ENCODE results near the gene BBS9. TPM values are rescaled to one million over a fixed set of nuclear protein-coding genes. Genes with fewer than 3 reads are reported as not detected.

BBS9 gene
- polyA plus RNA-seq, 2 donors = 2.6 to 3.7 TPM

DNA sequence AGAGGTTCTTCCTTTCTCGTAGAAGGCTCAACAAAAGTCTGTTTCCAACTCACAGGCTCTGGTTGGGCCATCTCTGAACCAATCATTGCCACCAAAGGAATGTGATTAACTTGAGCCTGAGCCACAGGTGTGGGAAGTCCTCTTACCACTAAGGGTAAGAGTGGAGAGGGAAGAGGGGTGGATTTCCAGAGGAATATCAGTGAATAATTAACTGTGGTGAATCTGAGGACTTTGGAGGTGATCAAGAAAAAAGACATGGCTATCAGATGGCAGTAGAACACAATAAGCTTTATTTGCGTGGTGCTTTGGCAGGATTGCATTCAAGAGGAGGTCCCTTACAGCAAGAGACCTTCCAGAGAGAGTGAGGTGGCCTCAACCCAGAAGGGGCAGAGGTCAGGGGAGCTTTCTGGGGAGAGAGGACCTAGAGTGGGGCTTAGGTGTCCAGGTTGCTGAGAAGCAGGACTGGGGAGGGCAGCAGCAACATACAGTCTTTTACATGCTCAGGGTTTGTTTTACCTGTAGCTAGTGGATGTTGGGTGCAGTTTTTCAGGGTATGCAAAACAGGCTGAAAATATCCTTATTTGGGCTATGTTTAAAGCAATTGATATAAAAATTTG is 61.4 kb downstream of the BBS9 start:
- Histone ChIP-seq H3K4me3 (ENCODE audit: low read depth in 1 of 2, low read length in 2 of 2) (no peak overlapping the region), H3K4me1 (ENCODE audit: control insufficient read depth in 2 of 2, insufficient read depth in 2 of 2, low read length in 1 of 2) (peaks cover 0 to 2% of the 10 kb centered on the region in 2 donors), H3K27ac (ENCODE audit: low read depth in 2 of 2, low read length in 1 of 2) (no peak overlapping the region), H3K27me3 (ENCODE audit: control insufficient read depth in 1 of 2, insufficient read depth in 2 of 2, low read length in 2 of 2) (no peaks in the 10 kb centered on the region), H3K36me3 (ENCODE audit: control insufficient read depth in 2 of 2, insufficient read depth in 2 of 2, low read length in 1 of 2) (no peaks in the 10 kb centered on the region), H3K9me3 (ENCODE audit: control insufficient read depth in 2 of 2, insufficient read depth in 1 of 2, low read depth in 1 of 2, low read length in 1 of 2) (no peaks in the 10 kb centered on the region)
- WGBS, 2 donors = 97 to 100% methylated on average over 2 of the region's 2 CpGs

DNA sequence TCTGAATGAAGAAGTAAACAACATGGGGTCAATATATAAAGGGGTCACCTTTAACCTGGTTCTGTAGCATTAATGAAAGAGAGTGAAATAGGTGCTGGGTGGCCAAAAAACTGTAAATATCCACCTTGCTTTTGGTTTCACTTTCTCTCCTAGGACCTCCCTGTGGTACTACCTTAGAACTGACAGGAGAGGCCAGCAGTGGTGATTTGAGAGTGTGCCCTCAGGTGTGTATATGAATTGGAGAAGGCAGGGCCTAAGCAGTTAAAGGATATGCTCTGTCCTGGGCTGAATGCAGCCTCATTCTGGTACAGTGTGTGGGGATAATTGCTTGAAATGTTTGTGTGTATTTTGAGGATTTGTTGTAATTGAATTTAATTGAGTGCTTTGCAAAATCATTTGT is 62.0 kb downstream of the BBS9 start:
- Histone ChIP-seq H3K27ac (ENCODE audit: low read depth in 2 of 2, low read length in 1 of 2) (no peak overlapping the region), H3K4me1 (ENCODE audit: control insufficient read depth in 2 of 2, insufficient read depth in 2 of 2, low read length in 1 of 2) (peaks cover 0 to 2% of the 10 kb centered on the region in 2 donors), H3K9me3 (ENCODE audit: control insufficient read depth in 2 of 2, insufficient read depth in 1 of 2, low read depth in 1 of 2, low read length in 1 of 2) (no peaks in the 10 kb centered on the region), H3K27me3 (ENCODE audit: control insufficient read depth in 1 of 2, insufficient read depth in 2 of 2, low read length in 2 of 2) (no peaks in the 10 kb centered on the region), H3K4me3 (ENCODE audit: low read depth in 1 of 2, low read length in 2 of 2) (no peak overlapping the region), H3K36me3 (ENCODE audit: control insufficient read depth in 2 of 2, insufficient read depth in 2 of 2, low read length in 1 of 2) (no peaks in the 10 kb centered on the region)

GRCh38 chr7:33192695-33193291 is 63.4 kb downstream of the BBS9 start:
- Histone ChIP-seq H3K4me1 (ENCODE audit: control insufficient read depth in 2 of 2, insufficient read depth in 2 of 2, low read length in 1 of 2) (peaks cover 0 to 2% of the 10 kb centered on the region in 2 donors), H3K4me3 (ENCODE audit: low read depth in 1 of 2, low read length in 2 of 2) (no peak overlapping the region), H3K9me3 (ENCODE audit: control insufficient read depth in 2 of 2, insufficient read depth in 1 of 2, low read depth in 1 of 2, low read length in 1 of 2) (no peaks in the 10 kb centered on the region), H3K27me3 (ENCODE audit: control insufficient read depth in 1 of 2, insufficient read depth in 2 of 2, low read length in 2 of 2) (no peaks in the 10 kb centered on the region), H3K36me3 (ENCODE audit: control insufficient read depth in 2 of 2, insufficient read depth in 2 of 2, low read length in 1 of 2) (no peaks in the 10 kb centered on the region), H3K27ac (ENCODE audit: low read depth in 2 of 2, low read length in 1 of 2) (no peak overlapping the region)
- 59 to 71% methylated on average over 2 of the region's 2 CpGs for WGBS, 2 donors

- Histone ChIP-seq H3K36me3 (ENCODE audit: control insufficient read depth in 2 of 2, insufficient read depth in 2 of 2, low read length in 1 of 2) (no peaks in the 10 kb centered on the region), H3K9me3 (ENCODE audit: control insufficient read depth in 2 of 2, insufficient read depth in 1 of 2, low read depth in 1 of 2, low read length in 1 of 2) (no peaks in the 10 kb centered on the region), H3K27me3 (ENCODE audit: control insufficient read depth in 1 of 2, insufficient read depth in 2 of 2, low read length in 2 of 2) (no peaks in the 10 kb centered on the region), H3K4me3 (ENCODE audit: low read depth in 1 of 2, low read length in 2 of 2) (no peak overlapping the region), H3K4me1 (ENCODE audit: control insufficient read depth in 2 of 2, insufficient read depth in 2 of 2, low read length in 1 of 2) (peaks cover 0 to 2% of the 10 kb centered on the region in 2 donors), H3K27ac (ENCODE audit: low read depth in 2 of 2, low read length in 1 of 2) (no peak overlapping the region)
- 94 to 95% methylated on average over 3 of the region's 3 CpGs for WGBS, 2 donors
Observed at GRCh38 chr7:33193308-33193864, 64.0 kb downstream of the BBS9 start.

DNA sequence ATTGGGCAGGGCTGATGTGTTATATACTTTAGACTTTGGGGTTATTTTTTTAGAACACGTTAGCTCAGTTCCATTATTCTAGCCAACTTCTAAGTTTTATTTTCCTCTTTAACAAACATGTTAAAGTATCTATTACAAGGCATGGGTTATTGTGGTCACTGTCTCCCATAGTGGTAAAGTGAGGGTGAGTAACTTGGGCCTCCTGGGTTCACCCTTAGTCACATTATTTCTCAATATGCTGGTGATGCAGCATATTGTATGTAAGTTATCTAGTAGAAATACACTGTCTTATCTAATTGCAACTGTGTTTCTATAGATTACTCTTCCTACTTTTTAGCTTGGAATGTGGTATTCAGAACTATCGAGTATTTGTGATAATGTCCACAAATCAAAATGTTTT is 65.9 kb downstream of the BBS9 start:
- WGBS, 2 donors = 89 to 90% methylated on average over 2 of the region's 2 CpGs
- Histone ChIP-seq H3K36me3 (ENCODE audit: control insufficient read depth in 2 of 2, insufficient read depth in 2 of 2, low read length in 1 of 2) (no peaks in the 10 kb centered on the region), H3K4me1 (ENCODE audit: control insufficient read depth in 2 of 2, insufficient read depth in 2 of 2, low read length in 1 of 2) (peaks cover 0 to 2% of the 10 kb centered on the region in 2 donors), H3K4me3 (ENCODE audit: low read depth in 1 of 2, low read length in 2 of 2) (no peak overlapping the region), H3K9me3 (ENCODE audit: control insufficient read depth in 2 of 2, insufficient read depth in 1 of 2, low read depth in 1 of 2, low read length in 1 of 2) (no peaks in the 10 kb centered on the region), H3K27ac (ENCODE audit: low read depth in 2 of 2, low read length in 1 of 2) (no peak overlapping the region), H3K27me3 (ENCODE audit: control insufficient read depth in 1 of 2, insufficient read depth in 2 of 2, low read length in 2 of 2) (no peaks in the 10 kb centered on the region)

DNA sequence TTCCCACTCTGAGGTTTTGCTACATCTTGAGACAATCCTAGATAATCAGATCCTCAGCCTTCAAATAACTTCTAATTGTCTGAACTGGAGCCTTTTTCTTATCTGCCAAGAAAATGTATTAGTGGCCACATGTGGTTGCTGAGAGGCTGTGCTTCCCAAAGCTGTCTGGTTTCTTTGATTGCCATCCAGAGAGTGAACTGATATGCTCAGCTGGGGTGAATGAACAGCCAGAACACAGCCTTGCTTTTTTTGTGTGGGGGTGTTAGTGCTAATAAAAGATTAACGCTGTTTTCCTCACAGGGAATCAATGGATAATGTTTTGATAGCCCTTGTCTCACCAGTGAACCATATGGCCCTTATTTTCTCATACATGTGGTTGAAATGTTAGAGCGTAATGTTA is 66.9 kb downstream of the BBS9 start:
- Histone ChIP-seq H3K27me3 (ENCODE audit: control insufficient read depth in 1 of 2, insufficient read depth in 2 of 2, low read length in 2 of 2) (no peaks in the 10 kb centered on the region), H3K9me3 (ENCODE audit: control insufficient read depth in 2 of 2, insufficient read depth in 1 of 2, low read depth in 1 of 2, low read length in 1 of 2) (no peaks in the 10 kb centered on the region), H3K27ac (ENCODE audit: low read depth in 2 of 2, low read length in 1 of 2) (no peak overlapping the region), H3K36me3 (ENCODE audit: control insufficient read depth in 2 of 2, insufficient read depth in 2 of 2, low read length in 1 of 2) (no peaks in the 10 kb centered on the region), H3K4me3 (ENCODE audit: low read depth in 1 of 2, low read length in 2 of 2) (no peak overlapping the region), H3K4me1 (ENCODE audit: control insufficient read depth in 2 of 2, insufficient read depth in 2 of 2, low read length in 1 of 2) (peaks cover 0 to 2% of the 10 kb centered on the region in 2 donors)
- 85 to 88% methylated on average over 2 of the region's 2 CpGs for WGBS, 2 donors

DNA sequence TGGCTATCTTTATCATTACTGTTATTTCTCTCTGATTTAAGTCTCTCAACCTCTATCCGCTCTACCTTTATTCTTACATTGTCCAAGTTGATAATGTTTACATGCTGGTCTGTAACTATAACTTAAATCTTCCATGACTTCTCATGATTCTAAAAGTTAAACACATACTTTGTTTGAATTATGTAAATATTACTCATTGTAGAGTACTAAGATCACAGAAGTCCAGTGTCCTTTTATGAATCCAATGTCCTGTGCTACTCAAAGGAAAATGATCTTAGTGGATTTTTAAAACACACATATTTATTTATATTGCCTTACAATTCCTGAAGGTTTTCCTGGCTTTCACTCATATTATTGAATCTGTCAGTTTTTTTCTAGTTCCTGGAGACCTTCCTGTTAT is 70.9 kb downstream of the BBS9 start:
- Histone ChIP-seq H3K4me1 (ENCODE audit: control insufficient read depth in 2 of 2, insufficient read depth in 2 of 2, low read length in 1 of 2) (no peaks in the 10 kb centered on the region), H3K9me3 (ENCODE audit: control insufficient read depth in 2 of 2, insufficient read depth in 1 of 2, low read depth in 1 of 2, low read length in 1 of 2) (no peaks in the 10 kb centered on the region), H3K4me3 (ENCODE audit: low read depth in 1 of 2, low read length in 2 of 2) (no peak overlapping the region), H3K36me3 (ENCODE audit: control insufficient read depth in 2 of 2, insufficient read depth in 2 of 2, low read length in 1 of 2) (no peaks in the 10 kb centered on the region), H3K27ac (ENCODE audit: low read depth in 2 of 2, low read length in 1 of 2) (no peak overlapping the region), H3K27me3 (ENCODE audit: control insufficient read depth in 1 of 2, insufficient read depth in 2 of 2, low read length in 2 of 2) (no peaks in the 10 kb centered on the region)
- WGBS, 2 donors = 98 to 99% methylated on average over 1 of the region's 1 CpG

DNA sequence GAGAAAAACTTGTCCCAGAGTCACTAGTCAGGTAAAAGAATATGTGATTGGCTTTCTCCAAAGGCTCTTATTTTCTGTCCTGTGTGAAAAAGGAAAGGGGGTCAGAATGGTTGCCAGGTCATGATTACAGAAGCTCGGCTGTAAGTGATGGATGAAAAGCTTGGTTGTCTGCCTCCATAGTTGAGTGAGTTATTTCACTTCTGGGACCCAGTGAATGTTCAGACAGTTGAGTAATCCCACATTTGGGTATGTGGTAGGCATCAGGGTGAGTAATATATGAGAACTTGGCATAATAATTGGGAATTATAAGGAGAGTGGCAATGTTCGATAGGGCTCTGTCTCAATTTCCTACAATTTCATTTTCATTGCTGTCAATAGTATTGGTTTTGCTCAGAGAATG is 72.5 kb downstream of the BBS9 start:
- Histone ChIP-seq H3K27ac (ENCODE audit: low read depth in 2 of 2, low read length in 1 of 2) (no peak overlapping the region), H3K27me3 (ENCODE audit: control insufficient read depth in 1 of 2, insufficient read depth in 2 of 2, low read length in 2 of 2) (no peaks in the 10 kb centered on the region), H3K9me3 (ENCODE audit: control insufficient read depth in 2 of 2, insufficient read depth in 1 of 2, low read depth in 1 of 2, low read length in 1 of 2) (no peaks in the 10 kb centered on the region), H3K4me3 (ENCODE audit: low read depth in 1 of 2, low read length in 2 of 2) (no peak overlapping the region), H3K4me1 (ENCODE audit: control insufficient read depth in 2 of 2, insufficient read depth in 2 of 2, low read length in 1 of 2) (no peaks in the 10 kb centered on the region), H3K36me3 (ENCODE audit: control insufficient read depth in 2 of 2, insufficient read depth in 2 of 2, low read length in 1 of 2) (no peaks in the 10 kb centered on the region)
- WGBS, 2 donors = 94 to 96% methylated on average over 2 of the region's 2 CpGs

GRCh38 chr7:33210958-33211357 is 81.6 kb downstream of the BBS9 start:
- Histone ChIP-seq H3K36me3 (ENCODE audit: control insufficient read depth in 2 of 2, insufficient read depth in 2 of 2, low read length in 1 of 2) (no peaks in the 10 kb centered on the region), H3K4me1 (ENCODE audit: control insufficient read depth in 2 of 2, insufficient read depth in 2 of 2, low read length in 1 of 2) (no peaks in the 10 kb centered on the region), H3K27me3 (ENCODE audit: control insufficient read depth in 1 of 2, insufficient read depth in 2 of 2, low read length in 2 of 2) (no peaks in the 10 kb centered on the region), H3K27ac (ENCODE audit: low read depth in 2 of 2, low read length in 1 of 2) (no peak overlapping the region), H3K9me3 (ENCODE audit: control insufficient read depth in 2 of 2, insufficient read depth in 1 of 2, low read depth in 1 of 2, low read length in 1 of 2) (peaks cover 2 to 3% of the 10 kb centered on the region in 2 donors), H3K4me3 (ENCODE audit: low read depth in 1 of 2, low read length in 2 of 2) (no peak overlapping the region)
- WGBS, 2 donors = 94 to 97% methylated on average over 1 of the region's 1 CpG

DNA sequence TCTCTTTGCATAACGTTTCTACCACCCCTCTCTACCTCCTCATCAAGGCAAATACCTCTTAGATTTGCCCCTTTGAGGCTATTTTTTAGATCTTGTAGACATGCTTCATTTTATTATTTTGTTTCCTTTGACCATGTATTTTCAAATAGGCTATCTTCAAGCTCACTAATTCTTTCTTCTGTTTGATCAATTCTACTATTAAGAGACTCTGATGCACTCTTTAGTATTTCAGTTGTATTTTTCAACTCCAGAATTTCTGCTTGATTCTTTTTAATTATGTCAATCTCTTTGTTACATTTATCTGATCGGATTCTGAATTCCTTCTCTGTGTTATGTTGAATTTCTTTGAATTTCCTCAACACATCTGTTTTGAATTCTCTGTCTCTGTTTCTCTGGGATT is 82.8 kb downstream of the BBS9 start:
- Histone ChIP-seq H3K4me1 (ENCODE audit: control insufficient read depth in 2 of 2, insufficient read depth in 2 of 2, low read length in 1 of 2) (no peaks in the 10 kb centered on the region), H3K4me3 (ENCODE audit: low read depth in 1 of 2, low read length in 2 of 2) (no peak overlapping the region), H3K27ac (ENCODE audit: low read depth in 2 of 2, low read length in 1 of 2) (no peak overlapping the region), H3K9me3 (ENCODE audit: control insufficient read depth in 2 of 2, insufficient read depth in 1 of 2, low read depth in 1 of 2, low read length in 1 of 2) (peaks cover 2 to 3% of the 10 kb centered on the region in 2 donors), H3K27me3 (ENCODE audit: control insufficient read depth in 1 of 2, insufficient read depth in 2 of 2, low read length in 2 of 2) (no peaks in the 10 kb centered on the region), H3K36me3 (ENCODE audit: control insufficient read depth in 2 of 2, insufficient read depth in 2 of 2, low read length in 1 of 2) (no peaks in the 10 kb centered on the region)
- WGBS, 2 donors = 84 to 89% methylated on average over 2 of the region's 2 CpGs
